ENCODE measurements around the gene CYB5R2.

DNA sequence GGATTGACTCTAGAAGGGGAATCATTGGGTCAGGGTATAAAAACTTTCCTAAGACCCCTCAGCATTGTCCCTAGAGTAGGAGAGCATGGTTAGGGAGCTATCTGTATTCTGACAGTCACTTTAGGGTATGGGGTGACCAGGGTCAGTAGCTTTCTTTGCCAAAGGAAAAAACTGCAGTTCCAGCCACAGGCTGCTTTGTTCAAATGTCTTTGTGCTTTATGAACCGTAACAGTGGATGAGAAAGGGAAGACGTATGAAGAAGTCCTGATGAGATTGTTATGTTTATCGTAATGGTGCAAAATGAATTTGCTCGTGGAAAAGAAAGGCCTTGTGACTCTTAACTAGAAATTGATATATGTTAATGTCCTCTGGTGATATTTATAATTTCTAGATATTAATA lies 30.0 kb downstream of the CYB5R2 start:
- TF ChIP-seq, protein P1, sequence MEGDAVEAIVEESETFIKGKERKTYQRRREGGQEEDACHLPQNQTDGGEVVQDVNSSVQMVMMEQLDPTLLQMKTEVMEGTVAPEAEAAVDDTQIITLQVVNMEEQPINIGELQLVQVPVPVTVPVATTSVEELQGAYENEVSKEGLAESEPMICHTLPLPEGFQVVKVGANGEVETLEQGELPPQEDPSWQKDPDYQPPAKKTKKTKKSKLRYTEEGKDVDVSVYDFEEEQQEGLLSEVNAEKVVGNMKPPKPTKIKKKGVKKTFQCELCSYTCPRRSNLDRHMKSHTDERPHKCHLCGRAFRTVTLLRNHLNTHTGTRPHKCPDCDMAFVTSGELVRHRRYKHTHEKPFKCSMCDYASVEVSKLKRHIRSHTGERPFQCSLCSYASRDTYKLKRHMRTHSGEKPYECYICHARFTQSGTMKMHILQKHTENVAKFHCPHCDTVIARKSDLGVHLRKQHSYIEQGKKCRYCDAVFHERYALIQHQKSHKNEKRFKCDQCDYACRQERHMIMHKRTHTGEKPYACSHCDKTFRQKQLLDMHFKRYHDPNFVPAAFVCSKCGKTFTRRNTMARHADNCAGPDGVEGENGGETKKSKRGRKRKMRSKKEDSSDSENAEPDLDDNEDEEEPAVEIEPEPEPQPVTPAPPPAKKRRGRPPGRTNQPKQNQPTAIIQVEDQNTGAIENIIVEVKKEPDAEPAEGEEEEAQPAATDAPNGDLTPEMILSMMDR (IDR thresholded peaks at IDR 0.05), result no peak
- TF ChIP-seq POLR2AphosphoS5 (IDR thresholded peaks at IDR 0.05), result no peak

All from prostate gland (tissue), 2 donors.